ENCODE results near the gene SLC35A5. TPM values are rescaled to one million over a fixed set of nuclear protein-coding genes. Genes with fewer than 3 reads are reported as not detected.

Gene SLC35A5
- total and polyA plus RNA-seq, 2 of the 13 experiments (the other 11 are each of a cell fraction or from before 2014, with no cell fraction given) = 15.5 to 26.5 TPM

- no peak for TF ChIP-seq IKZF5 (CRISPR knock-in tag; IDR thresholded peaks at IDR 0.05)
- peak; percentile 34; the same call in 1 of the 2 replicates for TF ChIP-seq NKX3-1 (CRISPR knock-in tag; IDR thresholded peaks at IDR 0.05)
- 0 out of 2 replicates have a peak, but pooled peaks have one; percentile 8 for TF ChIP-seq ZNF337 (CRISPR knock-in tag; IDR thresholded peaks at IDR 0.05; ENCODE audit: borderline replicate concordance, low read depth)
- TF ChIP-seq REXO4 (CRISPR knock-in tag; IDR thresholded peaks at IDR 0.05; ENCODE audit: borderline replicate concordance) = no peak
- TF ChIP-seq ATF7 (IDR thresholded peaks at IDR 0.05) = no peak
- no peak; the same call in 1 of the 2 replicates for TF ChIP-seq ATF7 (CRISPR knock-in tag; IDR thresholded peaks at IDR 0.05)
- peak; percentile 65; the same call in 1 of the 2 replicates for TF ChIP-seq ZSCAN20 (CRISPR knock-in tag; IDR thresholded peaks at IDR 0.05; ENCODE audit: borderline replicate concordance)
- no peak for TF ChIP-seq ZNF720 (CRISPR knock-in tag; IDR thresholded peaks at IDR 0.05)
- TF ChIP-seq REL (CRISPR knock-in tag; conservative IDR thresholded peaks at IDR 0.05) = 0 out of 2 replicates have a peak, but pooled peaks have one; percentile 65
- peak; percentile 64 for TF ChIP-seq ZFY (CRISPR knock-in tag; IDR thresholded peaks at IDR 0.05)
- 0 out of 2 replicates have a peak, but pooled peaks have one; percentile 55 for TF ChIP-seq EEA1 (CRISPR knock-in tag; IDR thresholded peaks at IDR 0.05; ENCODE audit: borderline replicate concordance)
- peak; percentile 64 for TF ChIP-seq AGO2 (optimal IDR thresholded peaks at IDR 0.05; ENCODE audit: low read depth, low read length)
- TF ChIP-seq, protein P1, sequence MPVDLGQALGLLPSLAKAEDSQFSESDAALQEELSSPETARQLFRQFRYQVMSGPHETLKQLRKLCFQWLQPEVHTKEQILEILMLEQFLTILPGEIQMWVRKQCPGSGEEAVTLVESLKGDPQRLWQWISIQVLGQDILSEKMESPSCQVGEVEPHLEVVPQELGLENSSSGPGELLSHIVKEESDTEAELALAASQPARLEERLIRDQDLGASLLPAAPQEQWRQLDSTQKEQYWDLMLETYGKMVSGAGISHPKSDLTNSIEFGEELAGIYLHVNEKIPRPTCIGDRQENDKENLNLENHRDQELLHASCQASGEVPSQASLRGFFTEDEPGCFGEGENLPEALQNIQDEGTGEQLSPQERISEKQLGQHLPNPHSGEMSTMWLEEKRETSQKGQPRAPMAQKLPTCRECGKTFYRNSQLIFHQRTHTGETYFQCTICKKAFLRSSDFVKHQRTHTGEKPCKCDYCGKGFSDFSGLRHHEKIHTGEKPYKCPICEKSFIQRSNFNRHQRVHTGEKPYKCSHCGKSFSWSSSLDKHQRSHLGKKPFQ (CRISPR knock-in tag; IDR thresholded peaks at IDR 0.05; ENCODE audit: insufficient replicate concordance) = peak; percentile 26
- TF ChIP-seq ZNF768 (CRISPR knock-in tag; IDR thresholded peaks at IDR 0.05) = peak; percentile 38; the same call in 1 of the 2 replicates
- 0 out of 2 replicates have a peak, but pooled peaks have one; percentile 73 for TF ChIP-seq TP53 (CRISPR knock-in tag; conservative IDR thresholded peaks at IDR 0.05)
- peak; percentile 45 for TF ChIP-seq E2F1 (CRISPR knock-in tag; IDR thresholded peaks at IDR 0.05)
- TF ChIP-seq, protein P2, sequence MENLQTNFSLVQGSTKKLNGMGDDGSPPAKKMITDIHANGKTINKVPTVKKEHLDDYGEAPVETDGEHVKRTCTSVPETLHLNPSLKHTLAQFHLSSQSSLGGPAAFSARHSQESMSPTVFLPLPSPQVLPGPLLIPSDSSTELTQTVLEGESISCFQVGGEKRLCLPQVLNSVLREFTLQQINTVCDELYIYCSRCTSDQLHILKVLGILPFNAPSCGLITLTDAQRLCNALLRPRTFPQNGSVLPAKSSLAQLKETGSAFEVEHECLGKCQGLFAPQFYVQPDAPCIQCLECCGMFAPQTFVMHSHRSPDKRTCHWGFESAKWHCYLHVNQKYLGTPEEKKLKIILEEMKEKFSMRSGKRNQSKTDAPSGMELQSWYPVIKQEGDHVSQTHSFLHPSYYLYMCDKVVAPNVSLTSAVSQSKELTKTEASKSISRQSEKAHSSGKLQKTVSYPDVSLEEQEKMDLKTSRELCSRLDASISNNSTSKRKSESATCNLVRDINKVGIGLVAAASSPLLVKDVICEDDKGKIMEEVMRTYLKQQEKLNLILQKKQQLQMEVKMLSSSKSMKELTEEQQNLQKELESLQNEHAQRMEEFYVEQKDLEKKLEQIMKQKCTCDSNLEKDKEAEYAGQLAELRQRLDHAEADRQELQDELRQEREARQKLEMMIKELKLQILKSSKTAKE (CRISPR knock-in tag; IDR thresholded peaks at IDR 0.05; ENCODE audit: borderline replicate concordance) = no peak
- TF ChIP-seq ZFP82 (CRISPR knock-in tag; IDR thresholded peaks at IDR 0.05; ENCODE audit: borderline replicate concordance) = 0 out of 2 replicates have a peak, but pooled peaks have one; percentile 52
- TF ChIP-seq, protein P3, sequence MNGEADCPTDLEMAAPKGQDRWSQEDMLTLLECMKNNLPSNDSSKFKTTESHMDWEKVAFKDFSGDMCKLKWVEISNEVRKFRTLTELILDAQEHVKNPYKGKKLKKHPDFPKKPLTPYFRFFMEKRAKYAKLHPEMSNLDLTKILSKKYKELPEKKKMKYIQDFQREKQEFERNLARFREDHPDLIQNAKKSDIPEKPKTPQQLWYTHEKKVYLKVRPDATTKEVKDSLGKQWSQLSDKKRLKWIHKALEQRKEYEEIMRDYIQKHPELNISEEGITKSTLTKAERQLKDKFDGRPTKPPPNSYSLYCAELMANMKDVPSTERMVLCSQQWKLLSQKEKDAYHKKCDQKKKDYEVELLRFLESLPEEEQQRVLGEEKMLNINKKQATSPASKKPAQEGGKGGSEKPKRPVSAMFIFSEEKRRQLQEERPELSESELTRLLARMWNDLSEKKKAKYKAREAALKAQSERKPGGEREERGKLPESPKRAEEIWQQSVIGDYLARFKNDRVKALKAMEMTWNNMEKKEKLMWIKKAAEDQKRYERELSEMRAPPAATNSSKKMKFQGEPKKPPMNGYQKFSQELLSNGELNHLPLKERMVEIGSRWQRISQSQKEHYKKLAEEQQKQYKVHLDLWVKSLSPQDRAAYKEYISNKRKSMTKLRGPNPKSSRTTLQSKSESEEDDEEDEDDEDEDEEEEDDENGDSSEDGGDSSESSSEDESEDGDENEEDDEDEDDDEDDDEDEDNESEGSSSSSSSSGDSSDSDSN (CRISPR knock-in tag; IDR thresholded peaks at IDR 0.05) = 0 out of 2 replicates have a peak, but pooled peaks have one; percentile 23
- TF ChIP-seq MAZ (IDR thresholded peaks at IDR 0.05; ENCODE audit: borderline replicate concordance, low read depth, low read length) = 0 out of 2 replicates have a peak, but pooled peaks have one; percentile 18
- 0 out of 2 replicates have a peak, but pooled peaks have one; percentile 37 for TF ChIP-seq MAZ (CRISPR knock-in tag; IDR thresholded peaks at IDR 0.05; ENCODE audit: low read depth)
- TF ChIP-seq ZSCAN12 (CRISPR knock-in tag; IDR thresholded peaks at IDR 0.05) = 0 out of 2 replicates have a peak, but pooled peaks have one; percentile 34
- no peak for TF ChIP-seq PHF20 (CRISPR knock-in tag; IDR thresholded peaks at IDR 0.05)
These were observed 436 bp upstream of the SLC35A5 start (continued) for GRCh38 chr3:112561484-112561733.

Measured in HepG2 (cell line).